ENCODE data around the gene ABCA1. TPM values are rescaled to one million over a fixed set of nuclear protein-coding genes. Genes with fewer than 3 reads are reported as not detected.
A peak's percentile ranks its signal among the peaks of the same experiment; 100 is the strongest.

ABCA1 gene
- total RNA-seq, 2 donors from 2014 or later = 4.9 to 5.0 TPM

DNA sequence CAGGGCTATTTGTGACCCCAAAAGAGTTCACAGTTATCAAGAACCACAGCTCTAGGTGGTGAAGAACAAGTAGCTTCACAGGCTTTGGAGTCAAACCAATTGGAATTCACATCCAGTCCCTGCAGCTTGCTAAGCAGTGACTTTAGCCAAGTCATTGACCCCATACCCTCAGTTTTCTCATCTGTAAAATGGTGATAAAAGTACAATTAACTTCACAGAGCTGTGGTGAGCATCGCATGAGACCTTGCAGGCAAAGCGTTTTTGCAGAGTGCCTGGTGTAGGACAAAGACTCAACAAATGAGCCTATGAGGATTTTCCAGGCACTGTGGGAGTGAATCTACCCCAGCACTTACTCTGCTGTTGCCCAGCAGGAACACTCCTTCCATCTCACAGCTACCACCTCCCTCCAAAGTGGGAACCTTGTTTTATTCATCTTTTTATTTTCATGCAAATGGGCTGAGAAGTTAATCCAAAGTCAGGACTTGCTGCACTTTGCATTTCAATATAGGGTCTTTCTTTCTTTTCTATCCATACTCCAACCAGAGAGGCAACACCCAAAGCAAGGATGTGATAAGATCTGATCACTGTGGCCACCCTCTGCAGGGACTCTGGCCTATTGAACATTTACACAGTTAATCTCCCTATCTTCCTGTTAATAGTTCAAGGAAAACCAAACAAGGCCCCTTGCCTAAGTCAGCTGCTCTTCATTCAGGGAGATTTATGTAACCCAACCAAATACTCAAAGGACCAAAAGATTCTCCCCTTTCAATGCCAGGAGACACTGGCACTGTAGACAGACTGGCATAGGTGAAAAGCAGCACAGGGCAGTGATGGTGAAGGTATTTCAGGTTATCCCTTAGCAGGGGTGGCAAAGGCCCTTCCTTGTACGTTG lies 41.9 kb downstream of the ABCA1 start:
- H3K27me3 Mint-ChIP-seq = no peaks in the 10 kb centered on the region
- H3K4me3 Mint-ChIP-seq = no peak overlapping the region
- no peaks in the 10 kb centered on the region for H3K9me3 Mint-ChIP-seq
- H3K27ac Mint-ChIP-seq = no peak overlapping the region
- ATAC-seq = no peak
- H3K36me3 Mint-ChIP-seq = no peaks in the 10 kb centered on the region
- no peaks in the 10 kb centered on the region for H3K4me1 Mint-ChIP-seq (ENCODE audit: low read depth in 2 of 2)
- DNase-seq (ENCODE audit: low spot score) = no peak

GRCh38 chr9:104883169-104883568 lies 44.8 kb downstream of the ABCA1 start:
- Mint-ChIP-seq H3K27ac (no peak overlapping the region), H3K27me3 (no peaks in the 10 kb centered on the region), H3K36me3 (no peaks in the 10 kb centered on the region), H3K9me3 (no peaks in the 10 kb centered on the region), H3K4me3 (no peak overlapping the region), H3K4me1 (ENCODE audit: low read depth in 2 of 2) (no peaks in the 10 kb centered on the region)
- DNase-seq (ENCODE audit: low spot score) (no peak), ATAC-seq (peak in 1 of 2 donors; percentile 30)

- Mint-ChIP-seq H3K27ac (no peak overlapping the region), H3K4me3 (no peak overlapping the region), H3K27me3 (no peaks in the 10 kb centered on the region), H3K9me3 (no peaks in the 10 kb centered on the region), H3K36me3 (no peaks in the 10 kb centered on the region), H3K4me1 (ENCODE audit: low read depth in 2 of 2) (no peaks in the 10 kb centered on the region)
- no peak for DNase-seq (ENCODE audit: low spot score)
- no peak for ATAC-seq
Measured at GRCh38 chr9:104882566-104882965, 45.4 kb downstream of the ABCA1 start.

DNA sequence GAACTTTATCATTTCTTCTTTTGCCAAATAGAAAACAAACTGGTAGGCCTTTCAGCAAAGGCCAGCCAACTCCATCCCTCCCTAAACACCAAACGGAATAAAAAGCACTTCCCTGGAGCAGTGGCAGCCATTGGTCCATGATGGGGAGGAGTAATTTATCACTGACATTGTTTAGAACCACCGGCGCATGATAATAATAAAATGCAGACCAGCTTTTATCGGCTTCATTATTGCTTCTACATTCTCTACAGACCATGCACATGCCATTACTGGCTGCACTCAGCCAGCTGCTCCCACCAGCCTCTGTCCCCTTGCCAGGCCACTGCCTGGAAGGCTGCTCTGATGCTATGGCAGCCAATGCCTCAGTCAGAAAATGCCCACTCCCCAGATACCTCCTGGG lies 45.9 kb downstream of the ABCA1 start:
- ATAC-seq (no peak), DNase-seq (ENCODE audit: low spot score) (no peak)
- no peaks in the 10 kb centered on the region for H3K27me3 Mint-ChIP-seq
- no peaks in the 10 kb centered on the region for H3K9me3 Mint-ChIP-seq
- no peaks in the 10 kb centered on the region for H3K36me3 Mint-ChIP-seq
- no peaks in the 10 kb centered on the region for H3K4me1 Mint-ChIP-seq (ENCODE audit: low read depth in 2 of 2)
- H3K4me3 Mint-ChIP-seq = no peak overlapping the region
- no peak overlapping the region for H3K27ac Mint-ChIP-seq

- no peak overlapping the region for H3K27ac Mint-ChIP-seq
- ATAC-seq = no peak
- no peak overlapping the region for H3K4me3 Mint-ChIP-seq
- no peaks in the 10 kb centered on the region for H3K4me1 Mint-ChIP-seq (ENCODE audit: low read depth in 2 of 2)
- no peaks in the 10 kb centered on the region for H3K9me3 Mint-ChIP-seq
- H3K36me3 Mint-ChIP-seq = no peaks in the 10 kb centered on the region
- no peak for DNase-seq (ENCODE audit: low spot score)
- no peaks in the 10 kb centered on the region for H3K27me3 Mint-ChIP-seq
Measured at GRCh38 chr9:104879555-104880309, 48.2 kb downstream of the ABCA1 start.

- Mint-ChIP-seq H3K27ac (no peak overlapping the region), H3K9me3 (no peaks in the 10 kb centered on the region), H3K4me1 (ENCODE audit: low read depth in 2 of 2) (no peaks in the 10 kb centered on the region), H3K4me3 (no peak overlapping the region), H3K36me3 (no peaks in the 10 kb centered on the region), H3K27me3 (no peaks in the 10 kb centered on the region)
- no peak for DNase-seq (ENCODE audit: low spot score)
- no peak for ATAC-seq
Measured at GRCh38 chr9:104876587-104876986, 51.4 kb downstream of the ABCA1 start.

DNA sequence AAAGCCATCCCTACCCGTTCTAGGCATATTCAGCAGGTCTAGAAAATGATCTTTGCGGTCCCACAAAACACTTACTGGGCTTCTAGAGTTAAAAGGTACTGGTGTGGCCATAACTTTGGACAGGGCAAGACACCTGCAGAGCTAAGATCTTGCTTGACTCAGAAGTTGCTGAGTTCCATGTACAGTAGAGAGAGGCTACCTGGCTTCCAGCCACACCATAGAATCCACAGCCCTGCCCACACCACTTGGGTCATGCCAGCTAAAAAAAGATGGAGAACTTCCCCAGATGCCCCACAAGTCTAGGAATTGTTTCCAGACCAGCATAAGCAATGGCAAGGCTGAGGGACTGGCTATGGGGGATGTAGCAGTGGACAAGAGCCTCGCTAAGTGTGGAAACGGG lies 52.1 kb downstream of the ABCA1 start:
- Mint-ChIP-seq H3K27me3 (no peaks in the 10 kb centered on the region), H3K9me3 (no peaks in the 10 kb centered on the region), H3K4me3 (no peak overlapping the region), H3K27ac (no peak overlapping the region), H3K4me1 (ENCODE audit: low read depth in 2 of 2) (no peaks in the 10 kb centered on the region), H3K36me3 (no peaks in the 10 kb centered on the region)
- no peak for DNase-seq (ENCODE audit: low spot score)
- peak in 1 of 2 donors; percentile 16 for ATAC-seq

DNA sequence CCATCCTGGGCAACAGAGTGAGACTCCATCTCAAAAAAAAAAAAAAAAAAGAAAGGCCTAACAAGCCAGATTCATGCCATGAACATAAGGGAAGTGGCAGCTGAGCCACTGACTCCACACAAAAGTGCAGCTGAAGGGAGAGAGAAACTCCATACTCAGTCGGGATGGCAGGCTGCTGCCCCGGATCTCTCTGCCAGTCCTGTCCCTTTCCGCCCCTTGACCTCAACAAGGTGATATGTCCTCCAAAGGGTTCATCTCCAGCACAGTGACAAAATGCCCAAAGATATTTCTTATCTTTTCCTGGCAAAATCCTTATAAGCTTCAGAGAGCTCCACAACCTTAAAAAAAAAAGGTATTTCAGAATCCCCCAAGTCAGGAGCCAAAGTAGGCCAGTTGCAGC lies 52.6 kb downstream of the ABCA1 start:
- no peaks in the 10 kb centered on the region for H3K9me3 Mint-ChIP-seq
- H3K4me3 Mint-ChIP-seq = no peak overlapping the region
- no peak overlapping the region for H3K27ac Mint-ChIP-seq
- H3K4me1 Mint-ChIP-seq (ENCODE audit: low read depth in 2 of 2) = no peaks in the 10 kb centered on the region
- ATAC-seq (no peak), DNase-seq (ENCODE audit: low spot score) (no peak)
- H3K36me3 Mint-ChIP-seq = no peaks in the 10 kb centered on the region
- H3K27me3 Mint-ChIP-seq = no peaks in the 10 kb centered on the region

DNA sequence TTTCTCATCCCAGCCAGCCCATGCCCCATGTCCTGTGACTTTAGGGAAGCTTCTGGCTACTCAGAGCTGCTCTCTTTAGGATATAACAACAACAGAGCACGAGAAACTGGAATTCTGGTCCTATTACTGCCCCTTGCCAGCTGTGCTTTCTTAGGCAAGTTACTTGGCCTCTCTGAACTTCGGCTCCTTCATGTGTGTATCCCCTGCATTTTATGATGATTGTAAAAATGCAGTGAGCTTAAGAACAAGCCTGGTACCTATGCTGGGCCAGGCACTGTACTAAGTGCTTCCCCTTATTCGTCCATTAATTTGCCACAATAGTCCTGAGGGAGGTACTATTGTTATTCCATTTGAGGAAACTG lies 54.5 kb downstream of the ABCA1 start:
- Mint-ChIP-seq H3K4me1 (ENCODE audit: low read depth in 2 of 2) (no peaks in the 10 kb centered on the region), H3K9me3 (no peaks in the 10 kb centered on the region), H3K36me3 (no peaks in the 10 kb centered on the region), H3K27me3 (peaks cover 0 to under 1% of the 10 kb centered on the region in 2 donors), H3K27ac (no peak overlapping the region), H3K4me3 (no peak overlapping the region)
- ATAC-seq = no peak
- no peak for DNase-seq (ENCODE audit: low spot score)

DNA sequence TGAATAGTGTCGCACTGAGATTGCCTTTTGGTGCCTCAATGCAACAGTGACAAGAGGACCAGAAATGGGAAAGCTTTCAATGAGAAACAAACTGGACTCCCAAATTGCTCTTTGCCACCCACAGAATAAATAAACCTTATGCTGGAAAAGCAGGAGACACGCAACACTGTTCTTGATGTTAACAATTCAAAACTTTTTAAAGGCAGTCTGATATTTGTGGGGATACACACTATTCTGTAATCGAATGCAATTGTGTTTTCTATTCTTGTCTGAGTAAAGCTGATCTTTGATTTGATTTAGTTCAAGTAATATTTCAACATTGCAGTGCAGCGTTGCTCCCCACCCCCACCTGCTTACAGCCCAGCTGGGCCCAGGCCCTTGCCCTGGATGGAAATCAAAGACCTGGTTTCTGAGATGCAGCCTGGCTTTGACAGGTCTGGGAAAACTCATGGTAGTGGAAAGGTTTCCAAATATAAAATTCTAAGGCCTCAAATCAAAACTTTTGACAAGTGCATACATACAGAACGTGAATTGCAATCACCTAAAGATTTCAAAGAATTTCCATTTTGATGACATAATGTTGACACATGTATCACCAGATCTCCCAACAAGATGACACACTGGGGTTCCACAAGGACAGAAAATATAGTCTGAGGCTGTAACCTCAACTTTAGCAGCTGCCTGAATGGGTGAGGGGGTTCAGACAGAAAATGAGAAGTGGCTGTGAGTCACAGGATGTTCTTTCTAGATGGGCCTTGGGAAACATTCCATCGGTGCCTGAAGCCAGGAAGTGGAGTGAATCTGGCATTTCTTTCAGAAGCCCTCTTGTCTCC lies 55.1 kb downstream of the ABCA1 start:
- Mint-ChIP-seq H3K9me3 (no peaks in the 10 kb centered on the region), H3K4me3 (no peak overlapping the region), H3K27me3 (peaks cover 0 to 5% of the 10 kb centered on the region in 2 donors), H3K36me3 (no peaks in the 10 kb centered on the region), H3K27ac (no peak overlapping the region), H3K4me1 (ENCODE audit: low read depth in 2 of 2) (no peaks in the 10 kb centered on the region)
- DNase-seq (ENCODE audit: low spot score) (no peak), ATAC-seq (no peak)

DNA sequence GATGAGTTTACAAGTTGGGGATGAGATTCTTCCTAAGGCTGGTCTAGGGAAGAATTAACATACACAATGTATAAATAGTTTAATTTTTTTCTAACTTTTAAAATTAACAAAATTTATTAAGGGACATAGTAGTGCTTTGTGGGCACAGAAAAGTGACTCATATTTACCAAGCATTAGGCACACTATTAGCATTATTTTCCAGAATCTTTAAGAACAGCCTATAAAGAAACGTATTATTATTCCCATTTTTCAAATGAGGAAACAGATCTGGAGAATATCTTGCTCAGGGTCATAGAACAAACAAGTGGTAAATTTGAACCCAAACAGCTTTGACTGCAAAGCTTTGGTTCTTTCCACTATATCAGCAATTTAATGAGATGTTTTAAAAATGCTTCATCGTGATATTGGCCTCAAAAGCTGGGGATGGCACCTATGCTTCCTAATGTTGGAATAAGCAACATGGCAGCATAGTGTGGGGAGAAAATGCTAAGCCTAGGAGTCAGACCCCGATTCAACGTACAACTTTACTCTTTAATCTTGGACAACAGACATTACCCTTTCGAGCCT lies 55.9 kb downstream of the ABCA1 start:
- no peaks in the 10 kb centered on the region for H3K4me1 Mint-ChIP-seq (ENCODE audit: low read depth in 2 of 2)
- DNase-seq (ENCODE audit: low spot score) = no peak

GRCh38 chr9:104869811-104870210 lies 58.1 kb downstream of the ABCA1 start:
- Mint-ChIP-seq H3K36me3 (no peaks in the 10 kb centered on the region), H3K27me3 (peaks cover 5 to 8% of the 10 kb centered on the region in 2 donors), H3K27ac (no peak overlapping the region), H3K4me1 (ENCODE audit: low read depth in 2 of 2) (no peaks in the 10 kb centered on the region), H3K9me3 (no peaks in the 10 kb centered on the region), H3K4me3 (no peak overlapping the region)
- no peak for DNase-seq (ENCODE audit: low spot score)
- ATAC-seq = no peak

More for the DNA sequence above, 55.9 kb downstream of the ABCA1 start:
- H3K9me3 Mint-ChIP-seq = no peaks in the 10 kb centered on the region
- no peaks in the 10 kb centered on the region for H3K36me3 Mint-ChIP-seq
- no peak overlapping the region for H3K27ac Mint-ChIP-seq
- no peak overlapping the region for H3K4me3 Mint-ChIP-seq
- peaks cover 0 to 5% of the 10 kb centered on the region in 2 donors for H3K27me3 Mint-ChIP-seq
- ATAC-seq = no peak

DNA sequence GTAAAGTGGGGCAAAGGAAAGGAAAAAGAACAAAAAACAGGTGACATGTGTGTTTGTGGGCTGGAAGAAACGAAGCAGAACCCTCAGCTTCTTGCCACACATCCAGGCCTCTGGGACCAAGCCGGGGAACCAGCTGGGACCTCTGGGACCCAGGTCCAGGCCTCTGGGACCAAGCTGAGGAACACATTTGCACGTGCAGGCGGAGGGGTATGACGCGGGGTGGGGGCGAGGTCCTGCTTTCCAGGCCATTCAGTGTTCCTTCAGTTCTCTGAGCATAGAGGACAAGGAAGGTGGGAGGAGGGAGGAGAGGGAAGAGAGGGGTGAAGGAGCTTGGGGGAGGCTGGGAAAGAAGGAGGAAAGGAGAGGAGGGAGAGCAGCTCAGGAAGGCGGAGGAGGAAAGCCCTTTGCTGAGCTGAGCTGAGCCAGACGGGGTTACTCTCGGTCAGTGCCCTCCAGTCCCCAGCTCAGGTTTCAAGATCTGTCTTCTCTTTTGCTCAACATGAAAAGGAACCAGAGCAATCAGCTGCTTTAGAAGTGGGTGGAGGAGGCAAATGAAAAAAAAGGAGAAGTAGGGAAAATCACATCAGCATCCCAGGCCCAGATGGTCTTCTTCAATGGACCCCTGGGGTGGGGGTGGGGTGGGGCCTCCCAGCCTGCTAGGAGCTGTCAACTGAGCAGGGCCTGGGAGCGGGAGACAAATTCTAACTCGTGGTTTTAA lies 59.1 kb downstream of the ABCA1 start:
- H3K4me3 Mint-ChIP-seq = no peak overlapping the region
- peaks cover 5 to 8% of the 10 kb centered on the region in 2 donors for H3K27me3 Mint-ChIP-seq
- no peaks in the 10 kb centered on the region for H3K9me3 Mint-ChIP-seq
- no peak for DNase-seq (ENCODE audit: low spot score)
- ATAC-seq = peak in 1 of 2 donors; percentile 12
- no peaks in the 10 kb centered on the region for H3K4me1 Mint-ChIP-seq (ENCODE audit: low read depth in 2 of 2)
- no peak overlapping the region for H3K27ac Mint-ChIP-seq
- no peaks in the 10 kb centered on the region for H3K36me3 Mint-ChIP-seq

Data from natural killer cell treated with Interleukin-12 subunit alpha and Interleukin-12 subunit beta and Interleukin-15 and Interleukin-18, amount 100 ng/mL, for 72 hours (primary cell).